SK-N-SH treated with all-trans-retinoic acid at 6 μM for 48 hours (cell line): ENCODE measurements around the gene CNTLN.

Experiments
- ATAC-seq: fragments of 200-7000 bp; cut with Tn5 transposase; 3 replicates; pipeline ENCODE4 v1.9.1; 2020; ENCODE audit warnings: mild to moderate bottlenecking, moderate library complexity
- ARNTL ChIP-seq: fragments of 450-650 bp; formaldehyde crosslinking; IDR thresholded peaks from 2 replicates; pipeline ENCODE4 v1.5.0; 2020; ENCODE audit warnings: low read depth, mild to moderate bottlenecking, moderate library complexity, borderline replicate concordance
- CSDC2 ChIP-seq: fragments of 250-450 bp; sonication (Bioruptor Pico); IDR thresholded peaks from 2 replicates; pipeline ENCODE4 v1.5.0; 2020; ENCODE audit warnings: mild to moderate bottlenecking, moderate library complexity
- CSRNP3 ChIP-seq: fragments of 250-450 bp; sonication (Bioruptor Pico); IDR thresholded peaks from 2 replicates; pipeline ENCODE4 v1.5.1; 2021; ENCODE audit warnings: mild to moderate bottlenecking, moderate library complexity
- ESRRG ChIP-seq: fragments of 250-450 bp; sonication (Bioruptor Pico); IDR thresholded peaks from 2 replicates; pipeline ENCODE4 v1.6.1; 2021; ENCODE audit warnings: mild to moderate bottlenecking
- GLIS3 ChIP-seq: fragments of 250-450 bp; sonication (Bioruptor Pico); IDR thresholded peaks from 2 replicates; pipeline ENCODE4 v1.5.0; 2020; ENCODE audit warnings: mild to moderate bottlenecking, moderate library complexity
- ISL1 ChIP-seq: fragments of 250-450 bp; sonication (Bioruptor Pico); IDR thresholded peaks from 2 replicates; pipeline ENCODE4 v2.1.2; 2022; ENCODE audit warnings: mild to moderate bottlenecking, moderate library complexity
- OSR1 ChIP-seq: fragments of 250-450 bp; sonication (Bioruptor Pico); IDR thresholded peaks from 2 replicates; pipeline ENCODE4 v1.8.0; 2022; ENCODE audit warnings: moderate library complexity, mild to moderate bottlenecking, inconsistent platforms
- PATZ1 ChIP-seq: fragments of 250-450 bp; sonication (Bioruptor Pico); IDR thresholded peaks from 2 replicates; pipeline ENCODE4 v1.8.0; 2020; ENCODE audit warnings: mild to moderate bottlenecking, moderate library complexity, borderline replicate concordance
- POU6F1 ChIP-seq: fragments of 250-450 bp; sonication (Bioruptor Pico); IDR thresholded peaks from 2 replicates; pipeline ENCODE4 v1.8.0; 2021; ENCODE audit warnings: low read depth, mild to moderate bottlenecking, moderate library complexity, borderline replicate concordance
- PPARA ChIP-seq: fragments of 250-450 bp; sonication (Bioruptor Pico); IDR thresholded peaks from 2 replicates; pipeline ENCODE4 v1.5.0; 2020; ENCODE audit warnings: mild to moderate bottlenecking, borderline replicate concordance
- RARB ChIP-seq: fragments of 250-450 bp; sonication (Bioruptor Pico); IDR thresholded peaks from 2 replicates; pipeline ENCODE4 v1.8.0; 2021; ENCODE audit warnings: mild to moderate bottlenecking, moderate library complexity
- SNAI2 ChIP-seq: fragments of 250-450 bp; sonication (Bioruptor Pico); IDR thresholded peaks from 2 replicates; pipeline ENCODE4 v1.5.0; 2020; ENCODE audit warnings: mild to moderate bottlenecking, moderate library complexity
- TOX ChIP-seq: fragments of 250-450 bp; sonication (Bioruptor Pico); IDR thresholded peaks from 2 replicates; pipeline ENCODE4 v1.8.0; 2021; ENCODE audit warnings: mild to moderate bottlenecking, moderate library complexity, borderline replicate concordance
- TSHZ2 ChIP-seq: fragments of 250-450 bp; sonication (Bioruptor Pico); IDR thresholded peaks from 2 replicates; pipeline ENCODE4 v1.5.0; 2020; ENCODE audit warnings: mild to moderate bottlenecking, moderate library complexity
- ZC3H10 ChIP-seq: fragments of 250-450 bp; sonication (Bioruptor Pico); IDR thresholded peaks from 2 replicates; pipeline ENCODE4 v1.5.1; 2021; ENCODE audit warnings: mild to moderate bottlenecking, moderate library complexity
- ZFP3 ChIP-seq: fragments of 250-450 bp; sonication (Bioruptor Pico); IDR thresholded peaks from 2 replicates; pipeline ENCODE4 v1.5.0; 2020; ENCODE audit warnings: mild to moderate bottlenecking, moderate library complexity
- ZFP30 ChIP-seq: fragments of 450-650 bp; formaldehyde crosslinking; IDR thresholded peaks from 2 replicates; pipeline ENCODE4 v1.5.0; 2022; ENCODE audit warnings: mild to moderate bottlenecking, moderate library complexity
- ZNF70 ChIP-seq: fragments of 450-650 bp; formaldehyde crosslinking; IDR thresholded peaks from 2 replicates; pipeline ENCODE4 v1.5.0; 2020; ENCODE audit warnings: mild to moderate bottlenecking, moderate library complexity
- ZNF8 ChIP-seq: fragments of 450-650 bp; formaldehyde crosslinking; IDR thresholded peaks from 2 replicates; pipeline ENCODE4 v1.5.0; 2020; ENCODE audit warnings: mild to moderate bottlenecking, moderate library complexity
- TF ChIP-seq, protein P1 (sequence below): fragments of 250-450 bp; sonication (Bioruptor Pico); IDR thresholded peaks from 2 replicates; pipeline ENCODE4 v1.5.1; 2020; ENCODE audit warnings: low read depth, mild to moderate bottlenecking, moderate library complexity

CNTLN gene

GRCh38 chr9:17216011-17216410 lies 81.2 kb downstream of the CNTLN start:
- no peak for ATAC-seq
- TF ChIP-seq SNAI2 (CRISPR knock-in tag): no peak
- TF ChIP-seq ZFP30 (CRISPR knock-in tag): no peak
- TF ChIP-seq, protein P1, sequence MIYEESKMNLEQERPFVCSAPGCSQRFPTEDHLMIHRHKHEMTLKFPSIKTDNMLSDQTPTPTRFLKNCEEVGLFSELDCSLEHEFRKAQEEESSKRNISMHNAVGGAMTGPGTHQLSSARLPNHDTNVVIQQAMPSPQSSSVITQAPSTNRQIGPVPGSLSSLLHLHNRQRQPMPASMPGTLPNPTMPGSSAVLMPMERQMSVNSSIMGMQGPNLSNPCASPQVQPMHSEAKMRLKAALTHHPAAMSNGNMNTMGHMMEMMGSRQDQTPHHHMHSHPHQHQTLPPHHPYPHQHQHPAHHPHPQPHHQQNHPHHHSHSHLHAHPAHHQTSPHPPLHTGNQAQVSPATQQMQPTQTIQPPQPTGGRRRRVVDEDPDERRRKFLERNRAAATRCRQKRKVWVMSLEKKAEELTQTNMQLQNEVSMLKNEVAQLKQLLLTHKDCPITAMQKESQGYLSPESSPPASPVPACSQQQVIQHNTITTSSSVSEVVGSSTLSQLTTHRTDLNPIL: no peak
- no peak for TF ChIP-seq ZNF8
- TF ChIP-seq ZNF70 (CRISPR knock-in tag): no peak
- no peak for TF ChIP-seq ISL1 (CRISPR knock-in tag)
- TF ChIP-seq ARNTL (CRISPR knock-in tag): no peak
- no peak for TF ChIP-seq RARB (CRISPR knock-in tag)
- no peak for TF ChIP-seq CSRNP3
- TF ChIP-seq POU6F1 (CRISPR knock-in tag): no peak
- TF ChIP-seq OSR1: no peak
- no peak for TF ChIP-seq PPARA (CRISPR knock-in tag)

GRCh38 chr9:17216646-17217045 lies 81.8 kb downstream of the CNTLN start:
- ATAC-seq: no peak
- TF ChIP-seq RARB (CRISPR knock-in tag): no peak
- TF ChIP-seq CSDC2 (CRISPR knock-in tag): no peak
- no peak for TF ChIP-seq ESRRG
- TF ChIP-seq ZNF8: no peak
- no peak for TF ChIP-seq PATZ1 (CRISPR knock-in tag)

DNA sequence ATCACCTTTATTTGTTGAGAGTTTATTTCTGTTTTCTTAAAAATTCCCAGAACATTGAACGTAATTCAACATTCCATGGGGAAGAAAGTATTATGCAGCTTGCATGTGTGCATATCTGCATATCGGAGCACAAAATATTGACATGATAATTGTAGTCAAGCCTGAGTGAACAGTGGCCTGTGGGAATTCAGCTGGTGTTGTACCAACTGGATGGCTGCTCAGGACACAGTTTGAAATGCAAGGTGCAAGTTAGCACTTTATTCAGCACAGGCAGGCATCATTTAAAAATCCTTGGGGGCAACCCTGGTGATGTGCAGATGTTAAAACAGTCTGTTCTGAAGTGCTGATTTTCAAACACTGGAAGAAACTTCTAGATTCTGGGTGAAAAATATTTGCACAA lies 82.4 kb downstream of the CNTLN start:
- ATAC-seq: no peak
- TF ChIP-seq ZC3H10 (CRISPR knock-in tag) (no peak), PPARA (CRISPR knock-in tag) (no peak), PATZ1 (CRISPR knock-in tag) (no peak), ESRRG (no peak), GLIS3 (CRISPR knock-in tag) (no peak), CSDC2 (CRISPR knock-in tag) (no peak)
- TF ChIP-seq, protein P1: no peak

- no peak for ATAC-seq
- no peak for TF ChIP-seq RARB (CRISPR knock-in tag)
- no peak for TF ChIP-seq CSRNP3
- no peak for TF ChIP-seq ARNTL (CRISPR knock-in tag)
- no peak for TF ChIP-seq OSR1
- no peak for TF ChIP-seq ZNF70 (CRISPR knock-in tag)
- TF ChIP-seq SNAI2 (CRISPR knock-in tag): no peak
- TF ChIP-seq ISL1 (CRISPR knock-in tag): no peak
- TF ChIP-seq TOX (CRISPR knock-in tag): no peak
- no peak for TF ChIP-seq ZFP3 (CRISPR knock-in tag)
- TF ChIP-seq TSHZ2: no peak
- TF ChIP-seq PATZ1 (CRISPR knock-in tag): no peak
Measured at GRCh38 chr9:17219261-17219660, 84.4 kb downstream of the CNTLN start.
